ENCODE measurements around the gene FRMD8.

FRMD8 gene

DNA sequence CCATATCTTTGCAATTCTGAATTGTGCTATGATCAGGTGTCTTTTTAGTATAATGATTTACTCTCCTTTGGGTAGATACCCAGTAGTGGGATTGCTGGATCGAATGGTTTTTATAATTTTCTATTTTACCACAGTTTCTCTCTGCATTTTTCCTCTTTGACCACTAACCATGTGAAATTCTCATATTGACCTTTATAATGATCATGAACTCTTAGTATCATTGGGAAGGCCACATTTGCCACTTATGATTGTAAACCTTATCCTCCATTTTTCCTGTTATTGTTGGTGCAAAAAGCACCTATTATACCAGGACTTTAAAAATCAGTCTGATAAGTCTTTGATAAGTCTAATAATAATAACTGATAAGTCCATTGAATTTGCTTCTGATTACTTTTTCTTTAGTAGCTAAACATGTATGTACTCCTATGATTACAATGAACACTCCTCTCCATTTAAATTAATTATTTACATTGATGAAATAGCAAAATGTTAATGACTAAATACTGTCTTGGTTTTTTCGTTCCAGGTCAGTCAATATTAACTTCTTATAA is 45.7 kb downstream of the FRMD8 start:
- Histone ChIP-seq H3K9me3 (ENCODE audit: low read length) (no peaks in the 10 kb centered on the region), H3K4me1 (ENCODE audit: insufficient read depth, low read length, severe bottlenecking) (peaks cover 81% of the 10 kb centered on the region), H3K9ac (ENCODE audit: low read length) (no peak overlapping the region), H3K4me3 (ENCODE audit: low read depth, low read length, poor library complexity, severe bottlenecking) (peak overlapping the region; percentile 95), H3K9me2 (ENCODE audit: low read depth, low read length) (no peaks in the 10 kb centered on the region), H3K27me3 (ENCODE audit: insufficient read depth, low read length) (no peaks in the 10 kb centered on the region), H3K4me2 (ENCODE audit: low read length) (peak overlapping the region; percentile 88), H3F3A (ENCODE audit: insufficient read depth, low read length) (no peaks in the 10 kb centered on the region; the same call in 1 of the 2 replicates), H3K36me3 (ENCODE audit: insufficient read depth, low read length) (peaks cover 62% of the 10 kb centered on the region), H3K27ac (ENCODE audit: low read depth, low read length, poor library complexity, severe bottlenecking) (peak overlapping the region; percentile 99), H2AFZ (ENCODE audit: low read length) (no peak overlapping the region), H4K20me1 (ENCODE audit: insufficient read depth, low read length) (no peaks in the 10 kb centered on the region), H3K79me2 (ENCODE audit: insufficient read depth, low read length) (peaks cover 68% of the 10 kb centered on the region)
- TF ChIP-seq EZH2 (IDR thresholded peaks at IDR 0.05; ENCODE audit: borderline replicate concordance, low read length), result no peak
- TF ChIP-seq, protein P1, sequence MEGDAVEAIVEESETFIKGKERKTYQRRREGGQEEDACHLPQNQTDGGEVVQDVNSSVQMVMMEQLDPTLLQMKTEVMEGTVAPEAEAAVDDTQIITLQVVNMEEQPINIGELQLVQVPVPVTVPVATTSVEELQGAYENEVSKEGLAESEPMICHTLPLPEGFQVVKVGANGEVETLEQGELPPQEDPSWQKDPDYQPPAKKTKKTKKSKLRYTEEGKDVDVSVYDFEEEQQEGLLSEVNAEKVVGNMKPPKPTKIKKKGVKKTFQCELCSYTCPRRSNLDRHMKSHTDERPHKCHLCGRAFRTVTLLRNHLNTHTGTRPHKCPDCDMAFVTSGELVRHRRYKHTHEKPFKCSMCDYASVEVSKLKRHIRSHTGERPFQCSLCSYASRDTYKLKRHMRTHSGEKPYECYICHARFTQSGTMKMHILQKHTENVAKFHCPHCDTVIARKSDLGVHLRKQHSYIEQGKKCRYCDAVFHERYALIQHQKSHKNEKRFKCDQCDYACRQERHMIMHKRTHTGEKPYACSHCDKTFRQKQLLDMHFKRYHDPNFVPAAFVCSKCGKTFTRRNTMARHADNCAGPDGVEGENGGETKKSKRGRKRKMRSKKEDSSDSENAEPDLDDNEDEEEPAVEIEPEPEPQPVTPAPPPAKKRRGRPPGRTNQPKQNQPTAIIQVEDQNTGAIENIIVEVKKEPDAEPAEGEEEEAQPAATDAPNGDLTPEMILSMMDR (IDR thresholded peaks at IDR 0.05; ENCODE audit: low read length), result no peak

DNA sequence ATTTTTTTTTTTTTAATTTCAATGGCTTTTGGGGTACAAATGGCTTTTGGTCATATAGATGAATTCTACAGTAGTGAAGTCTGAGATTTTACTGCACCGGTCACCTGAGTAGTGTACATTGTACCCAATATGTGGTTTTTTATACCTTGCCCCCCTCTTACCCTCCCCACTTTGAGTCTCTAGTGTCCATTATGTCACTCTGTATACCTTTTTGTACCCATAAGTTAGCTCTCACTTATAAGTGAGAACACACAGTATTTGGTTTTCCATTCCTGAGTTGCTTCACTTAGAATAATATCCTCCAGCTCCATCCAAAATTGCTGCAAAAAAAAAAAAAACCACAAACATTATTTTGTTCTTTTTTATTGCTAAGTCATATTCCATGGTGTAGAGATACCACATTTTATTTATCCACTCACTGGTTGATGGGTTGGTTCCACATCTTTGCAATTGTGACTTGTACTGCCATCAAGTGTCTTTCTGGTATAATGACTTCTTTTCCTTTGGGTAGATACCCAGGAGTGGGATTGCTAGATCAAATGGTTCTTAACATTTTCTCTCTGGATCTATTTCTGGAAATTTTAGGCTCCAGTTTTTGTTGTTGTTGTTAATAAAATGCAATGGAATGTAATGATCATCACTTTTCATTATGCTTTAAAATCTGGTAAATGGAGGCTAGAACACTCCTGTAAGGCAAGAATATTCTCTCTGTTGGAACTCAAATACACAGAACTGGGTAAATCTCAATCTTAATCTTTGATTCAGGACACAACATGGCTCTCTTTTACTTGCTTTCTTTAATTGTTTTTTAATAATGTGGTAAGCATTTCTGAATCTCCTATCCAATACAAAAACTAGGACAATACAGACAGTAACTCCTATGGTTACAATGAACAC is 46.5 kb downstream of the FRMD8 start:
- Histone ChIP-seq H3F3A (ENCODE audit: insufficient read depth, low read length) (no peaks in the 10 kb centered on the region; the same call in 1 of the 2 replicates), H3K36me3 (ENCODE audit: insufficient read depth, low read length) (peaks cover 68% of the 10 kb centered on the region), H2AFZ (ENCODE audit: low read length) (no peak overlapping the region), H3K27me3 (ENCODE audit: insufficient read depth, low read length) (no peaks in the 10 kb centered on the region), H3K4me1 (ENCODE audit: insufficient read depth, low read length, severe bottlenecking) (peaks cover 74% of the 10 kb centered on the region), H4K20me1 (ENCODE audit: insufficient read depth, low read length) (no peaks in the 10 kb centered on the region), H3K9ac (ENCODE audit: low read length) (no peak overlapping the region), H3K4me2 (ENCODE audit: low read length) (0 out of 2 replicates have a peak overlapping the region, but pooled peaks have one; percentile 88), H3K9me3 (ENCODE audit: low read length) (no peaks in the 10 kb centered on the region), H3K27ac (ENCODE audit: low read depth, low read length, poor library complexity, severe bottlenecking) (peak overlapping the region; percentile 99), H3K4me3 (ENCODE audit: low read depth, low read length, poor library complexity, severe bottlenecking) (no peak overlapping the region), H3K9me2 (ENCODE audit: low read depth, low read length) (no peaks in the 10 kb centered on the region), H3K79me2 (ENCODE audit: insufficient read depth, low read length) (peaks cover 64% of the 10 kb centered on the region)
- TF ChIP-seq, protein P1 (IDR thresholded peaks at IDR 0.05; ENCODE audit: low read length), result peak; percentile 52
- no peak for TF ChIP-seq EZH2 (IDR thresholded peaks at IDR 0.05; ENCODE audit: borderline replicate concordance, low read length)

DNA sequence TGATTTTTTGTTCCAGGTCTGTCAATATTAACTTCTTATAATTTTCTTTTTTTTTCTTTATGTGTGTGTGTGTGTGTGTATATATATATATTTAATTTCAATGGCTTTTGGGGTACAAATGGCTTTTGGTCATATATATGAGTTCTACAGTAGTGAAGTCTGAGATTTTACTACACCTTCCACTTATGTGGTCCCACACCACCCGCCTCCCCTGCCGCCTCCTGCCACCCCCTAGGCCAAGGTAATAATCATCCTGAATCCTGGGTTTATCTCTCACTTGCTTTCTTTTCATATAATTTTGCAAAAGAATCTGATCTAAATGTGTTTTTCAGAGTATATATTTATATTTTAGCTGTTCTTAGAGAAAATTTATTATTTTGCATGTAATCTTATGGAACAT is 47.2 kb downstream of the FRMD8 start:
- Histone ChIP-seq H4K20me1 (ENCODE audit: insufficient read depth, low read length) (no peaks in the 10 kb centered on the region; the same call in 1 of the 2 replicates), H3K4me1 (ENCODE audit: insufficient read depth, low read length, severe bottlenecking) (peaks cover 69% of the 10 kb centered on the region), H3K4me2 (ENCODE audit: low read length) (no peak overlapping the region), H3K79me2 (ENCODE audit: insufficient read depth, low read length) (peaks cover 61% of the 10 kb centered on the region), H3K9me3 (ENCODE audit: low read length) (no peaks in the 10 kb centered on the region), H3K4me3 (ENCODE audit: low read depth, low read length, poor library complexity, severe bottlenecking) (no peak overlapping the region), H2AFZ (ENCODE audit: low read length) (no peak overlapping the region), H3K27me3 (ENCODE audit: insufficient read depth, low read length) (no peaks in the 10 kb centered on the region), H3K9ac (ENCODE audit: low read length) (no peak overlapping the region), H3F3A (ENCODE audit: insufficient read depth, low read length) (no peaks in the 10 kb centered on the region; the same call in 1 of the 2 replicates), H3K36me3 (ENCODE audit: insufficient read depth, low read length) (peaks cover 76% of the 10 kb centered on the region), H3K27ac (ENCODE audit: low read depth, low read length, poor library complexity, severe bottlenecking) (peak overlapping the region; percentile 59), H3K9me2 (ENCODE audit: low read depth, low read length) (no peaks in the 10 kb centered on the region)
- no peak for TF ChIP-seq EZH2 (IDR thresholded peaks at IDR 0.05; ENCODE audit: borderline replicate concordance, low read length)
- TF ChIP-seq, protein P1 (IDR thresholded peaks at IDR 0.05; ENCODE audit: low read length), result no peak

Measured in OCI-LY1 (cell line).